HepG2 (cell line): ENCODE measurements around the gene CAMK2G. TPM values are rescaled to one million over a fixed set of nuclear protein-coding genes. Genes with fewer than 3 reads are reported as not detected.

Experiments
- ARID2 ChIP-seq: sonication (generic); formaldehyde crosslinking; IDR thresholded peaks from 2 replicates; pipeline ENCODE4 v1.8.1; 2022; ENCODE audit warnings: mild to moderate bottlenecking, missing genetic modification reagents, borderline replicate concordance
- ATF7-NPFF ChIP-seq: sonication (generic); formaldehyde crosslinking; IDR thresholded peaks from 2 replicates; pipeline ENCODE4 v1.8.1; 2023; ENCODE audit warnings: mild to moderate bottlenecking, low read depth, missing genetic modification reagents, moderate library complexity
- CBX5 ChIP-seq: sonication (generic); formaldehyde crosslinking; IDR thresholded peaks from 2 replicates; pipeline ENCODE4 v1.4.0; 2020; ENCODE audit warnings: missing genetic modification reagents, borderline replicate concordance
- CSRNP2 ChIP-seq: sonication (generic); formaldehyde crosslinking; conservative IDR thresholded peaks from 2 replicates; pipeline ENCODE4 v1.8.0; 2022; ENCODE audit warnings: low read depth, missing genetic modification reagents
- ELF1 ChIP-seq: sonication (generic); formaldehyde crosslinking; IDR thresholded peaks from 2 replicates; pipeline ENCODE4 v1.4.0; 2020; ENCODE audit warnings: missing genetic modification reagents
- GABPB1 ChIP-seq: IDR thresholded peaks from 2 replicates; pipeline ENCODE4 v1.6.1; 2016; ENCODE audit warnings: mild to moderate bottlenecking, missing genetic modification reagents, moderate library complexity, missing compliant biosample characterization
- GMEB2 ChIP-seq: IDR thresholded peaks from 2 replicates; pipeline ENCODE4 v1.6.1; 2016; ENCODE audit warnings: missing biosample characterization, missing genetic modification reagents, low read depth
- KDM3A ChIP-seq: IDR thresholded peaks from 2 replicates; pipeline ENCODE4 v1.6.1; 2018; ENCODE audit warnings: low read depth, missing compliant biosample characterization
- PHF21A ChIP-seq: sonication (generic); formaldehyde crosslinking; IDR thresholded peaks from 2 replicates; pipeline ENCODE4 v1.5.0; 2020; ENCODE audit warnings: mild to moderate bottlenecking, missing genetic modification reagents
- STAT5B ChIP-seq: sonication (generic); formaldehyde crosslinking; IDR thresholded peaks from 2 replicates; pipeline ENCODE4 v1.4.0; 2020; ENCODE audit warnings: missing genetic modification reagents
- THAP9 ChIP-seq: sonication (generic); formaldehyde crosslinking; IDR thresholded peaks from 2 replicates; pipeline ENCODE4; 2020; ENCODE audit warnings: missing genetic modification reagents, mild to moderate bottlenecking, borderline replicate concordance
- ZBTB7A ChIP-seq: sonication (generic); formaldehyde crosslinking; IDR thresholded peaks from 2 replicates; pipeline ENCODE4 v1.8.0; 2022; ENCODE audit warnings: mild to moderate bottlenecking, missing genetic modification reagents
- ZNF121 ChIP-seq: sonication (generic); formaldehyde crosslinking; IDR thresholded peaks from 2 replicates; pipeline ENCODE4 v1.5.0; 2020; ENCODE audit warnings: mild to moderate bottlenecking, missing genetic modification reagents
- ZNF234 ChIP-seq: sonication (generic); formaldehyde crosslinking; conservative IDR thresholded peaks from 2 replicates; pipeline ENCODE4 v1.5.1; 2020; ENCODE audit warnings: mild to moderate bottlenecking, missing genetic modification reagents
- ZNF333 ChIP-seq: sonication (generic); formaldehyde crosslinking; IDR thresholded peaks from 2 replicates; pipeline ENCODE4 v1.4.0; 2020; ENCODE audit warnings: mild to moderate bottlenecking, missing genetic modification reagents, borderline replicate concordance
- ZNF441 ChIP-seq: sonication (generic); formaldehyde crosslinking; IDR thresholded peaks from 2 replicates; pipeline ENCODE4 v1.7.0; 2021; ENCODE audit warnings: missing genetic modification reagents, borderline replicate concordance
- ZNF609 ChIP-seq: sonication (generic); formaldehyde crosslinking; IDR thresholded peaks from 2 replicates; pipeline ENCODE4 v1.4.0; 2020; ENCODE audit warnings: mild to moderate bottlenecking, missing genetic modification reagents, borderline replicate concordance
- polyA plus RNA-seq, 8 experiments: library from polyadenylated mRNA; depleted of rRNA in 3 of 8; stranded (reverse) in 7 of 8; unstranded in 1 of 8; fragments of >200 nt; fragmentation: Illumina TruSeq in 4 of 8; extraction: Trizol in 4 of 8; gene quantifications; 2 replicates each; pipeline versions ENCODE4 v1.2.1 to v1.2.3, GENCODE V29; 2011 to 2016; ENCODE audit warnings: low read depth in 4 of 8, missing spikeins in 1 of 8, mixed read lengths in 1 of 8; ENCODE audit not compliant: insufficient read depth in 1 of 8
- total RNA-seq, 5 experiments: library from RNA; depleted of rRNA; stranded (reverse); fragments of >200 nt; fragmentation: Illumina TruSeq; extraction: Trizol; gene quantifications; 2 replicates each; pipeline ENCODE4 v1.2.3, GENCODE V29; 2016; ENCODE audit warnings: low read depth in 1 of 5

Gene CAMK2G
- total and polyA plus RNA-seq, 2 of the 13 experiments (the other 11 are each of a cell fraction or from before 2014, with no cell fraction given), result 15.9 to 18.8 TPM

GRCh38 chr10:73874267-73875138, at the start of gene CAMK2G (continued):
- TF ChIP-seq ZNF609 (no peak), ZNF441 (CRISPR knock-in tag) (0 out of 2 replicates have a peak, but pooled peaks have one; percentile 39), CSRNP2 (no peak), ELF1 (CRISPR knock-in tag) (no peak), GMEB2 (CRISPR knock-in tag) (no peak), ZNF333 (CRISPR knock-in tag) (no peak), ZNF121 (CRISPR knock-in tag) (no peak; the same call in 1 of the 2 replicates), THAP9 (CRISPR knock-in tag) (no peak), KDM3A (CRISPR knock-in tag) (no peak; the same call in 1 of the 2 replicates), ZBTB7A (CRISPR knock-in tag) (no peak), STAT5B (no peak), ARID2 (CRISPR knock-in tag) (no peak), PHF21A (peak; percentile 56; the same call in 1 of the 2 replicates), CBX5 (0 out of 2 replicates have a peak, but pooled peaks have one; percentile 49), ATF7-NPFF (CRISPR knock-in tag) (no peak; the same call in 1 of the 2 replicates), ZNF234 (no peak), GABPB1 (peak; percentile 52; the same call in 1 of the 2 replicates)
